Endothelial cell (in vitro differentiated cells): Measurements from ENCODE around the gene RHOA. TPM values are rescaled to one million over a fixed set of nuclear protein-coding genes. Genes with fewer than 3 reads are reported as not detected.

Source experiments
- DNase-seq: peaks from one replicate; pipeline ENCODE4 v3.0.0; 2021; ENCODE audit warnings: low spot score
- H3K27ac Mint-ChIP-seq: one replicate; pipeline ENCODE4 v1.8.0; 2021; ENCODE audit warnings: mixed read lengths, inconsistent platforms; ENCODE audit not compliant: unreplicated experiment
- H3K27me3 Mint-ChIP-seq: one replicate; pipeline ENCODE4 v1.8.0; 2021; ENCODE audit warnings: mild to moderate bottlenecking, moderate library complexity, mixed read lengths, inconsistent platforms; ENCODE audit not compliant: unreplicated experiment
- H3K36me3 Mint-ChIP-seq: one replicate; pipeline ENCODE4 v1.8.0; 2021; ENCODE audit warnings: mild to moderate bottlenecking, low read depth, mixed read lengths, inconsistent platforms; ENCODE audit not compliant: unreplicated experiment
- H3K4me1 Mint-ChIP-seq: one replicate; pipeline ENCODE4 v1.8.0; 2021; ENCODE audit warnings: mild to moderate bottlenecking, mixed read lengths, inconsistent platforms; ENCODE audit not compliant: unreplicated experiment
- H3K4me3 Mint-ChIP-seq: one replicate; pipeline ENCODE4 v1.8.0; 2021; ENCODE audit warnings: mild to moderate bottlenecking, mixed read lengths, inconsistent platforms; ENCODE audit not compliant: unreplicated experiment
- H3K9me3 Mint-ChIP-seq: one replicate; pipeline ENCODE4 v1.8.0; 2021; ENCODE audit warnings: mixed read lengths, inconsistent platforms; ENCODE audit not compliant: unreplicated experiment
- CTCF ChIP-seq: fragments of 200-600 bp; sonication (generic); IDR thresholded peaks from one replicate; pipeline ENCODE4 v1.5.0; 2021; ENCODE audit warnings: antibody characterized with exemption; ENCODE audit not compliant: unreplicated experiment
- total RNA-seq: library from RNA; stranded (reverse); fragmentation: NEBNext Ultra II Directional; extraction: Animal tissue kit (Norgen Biotek cat#: 25700); gene quantifications from one replicate; pipeline ENCODE4 v1.2.1, GENCODE V29; 2021; ENCODE audit not compliant: unreplicated experiment

RHOA gene
- total RNA-seq, 1 donor from 2014 or later: 583 TPM

- Mint-ChIP-seq H3K27me3 (peaks cover 7% of the 10 kb centered on the region), H3K27ac (no peak overlapping the region), H3K4me3 (no peak overlapping the region), H3K36me3 (peaks cover 10% of the 10 kb centered on the region), H3K9me3 (no peaks in the 10 kb centered on the region), H3K4me1 (peaks cover 6% of the 10 kb centered on the region)
- TF ChIP-seq CTCF: no peak
- DNase-seq: no peak
Observed at GRCh38 chr3:49377483-49377882, 34.3 kb downstream of the RHOA start.

DNA sequence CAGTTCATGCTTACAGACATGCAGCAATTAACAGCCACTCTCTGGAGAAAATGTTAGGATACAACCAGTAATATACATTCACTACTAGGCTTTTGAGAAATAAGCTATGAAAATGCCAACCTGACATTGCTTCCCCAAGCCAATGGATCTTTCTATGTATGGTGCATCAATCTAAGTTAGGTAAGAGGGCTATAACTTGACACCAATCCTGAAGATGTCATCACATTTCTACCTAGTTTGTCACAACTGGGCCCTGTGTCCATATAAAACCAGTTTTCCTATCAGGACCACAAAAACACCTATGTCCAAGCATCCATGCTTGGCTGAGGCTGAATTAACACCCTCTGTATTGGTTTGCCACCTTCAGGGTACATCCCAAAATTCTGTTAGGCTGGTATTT, 39.8 kb downstream of the RHOA start:
- peaks cover 4% of the 10 kb centered on the region for H3K27me3 Mint-ChIP-seq
- H3K27ac Mint-ChIP-seq: no peak overlapping the region
- no peaks in the 10 kb centered on the region for H3K9me3 Mint-ChIP-seq
- H3K36me3 Mint-ChIP-seq: peaks cover 21% of the 10 kb centered on the region
- no peak for DNase-seq
- H3K4me3 Mint-ChIP-seq: no peak overlapping the region
- TF ChIP-seq CTCF: no peak
- H3K4me1 Mint-ChIP-seq: no peaks in the 10 kb centered on the region

DNA sequence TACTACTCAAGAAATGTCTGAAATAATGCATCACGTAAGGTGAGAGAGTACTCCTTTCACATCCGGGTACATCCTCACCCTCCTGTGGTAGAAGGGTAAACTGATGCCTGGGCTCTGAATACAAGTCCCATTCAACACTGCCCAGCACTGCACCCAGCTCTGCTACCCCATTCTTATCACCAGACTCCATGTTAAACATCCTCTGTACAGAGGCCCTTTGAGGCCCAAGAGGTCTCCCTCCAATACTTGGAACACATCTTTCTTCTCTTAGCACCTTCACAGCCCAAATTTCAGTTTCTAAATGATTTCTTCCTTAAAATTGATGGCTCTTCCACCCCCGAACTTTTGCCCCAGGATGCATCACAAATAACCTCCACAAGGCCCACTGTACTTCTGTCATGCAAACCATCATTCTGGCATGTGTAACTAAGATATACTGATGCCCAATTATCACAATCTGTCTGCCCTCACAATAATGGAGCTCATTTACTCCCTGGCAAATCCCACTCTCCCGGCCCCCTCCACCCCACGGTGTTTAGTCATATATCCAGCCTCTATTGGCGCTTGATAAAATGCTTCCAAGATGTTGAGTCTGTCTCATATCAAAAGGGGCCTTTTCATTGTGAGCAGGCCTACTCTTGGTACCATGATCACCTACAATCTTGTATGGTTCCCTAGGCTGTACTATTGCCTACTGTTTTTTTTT, 41.0 kb downstream of the RHOA start:
- no peak for TF ChIP-seq CTCF
- Mint-ChIP-seq H3K27ac (no peak overlapping the region), H3K4me3 (peak overlapping the region; percentile 1), H3K4me1 (no peaks in the 10 kb centered on the region), H3K9me3 (no peaks in the 10 kb centered on the region), H3K27me3 (peaks cover 3% of the 10 kb centered on the region), H3K36me3 (peaks cover 28% of the 10 kb centered on the region)
- no peak for DNase-seq

GRCh38 chr3:49362561-49362960, 49.2 kb downstream of the RHOA start:
- Mint-ChIP-seq H3K4me3 (peak overlapping the region; percentile 33), H3K36me3 (peaks cover 38% of the 10 kb centered on the region), H3K4me1 (peaks cover 14% of the 10 kb centered on the region), H3K9me3 (no peaks in the 10 kb centered on the region), H3K27me3 (peaks cover 3% of the 10 kb centered on the region), H3K27ac (no peak overlapping the region)
- no peak for DNase-seq
- no peak for TF ChIP-seq CTCF

DNA sequence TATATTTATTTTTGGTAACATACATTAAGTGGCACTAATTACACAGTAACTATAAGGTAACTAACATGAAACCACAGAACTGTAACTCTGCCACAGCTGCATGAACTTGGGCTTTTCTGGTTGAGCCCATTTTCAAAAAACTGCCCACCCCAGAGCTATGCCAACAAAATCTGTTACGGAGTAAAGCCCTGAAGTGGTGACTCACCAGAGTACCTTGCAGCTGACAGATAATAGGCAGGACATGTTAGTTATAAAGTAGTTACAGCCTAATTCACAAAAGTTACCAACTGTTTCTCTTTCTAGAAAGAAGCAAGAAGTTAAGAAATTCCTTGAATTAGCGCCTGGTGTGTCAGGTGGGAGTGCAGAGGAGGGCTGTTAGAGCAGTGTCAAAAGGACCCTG, 52.2 kb downstream of the RHOA start:
- Mint-ChIP-seq H3K36me3 (peaks cover 43% of the 10 kb centered on the region), H3K9me3 (no peaks in the 10 kb centered on the region), H3K27me3 (peaks cover 13% of the 10 kb centered on the region), H3K4me3 (peak overlapping the region; percentile 79), H3K4me1 (peaks cover 23% of the 10 kb centered on the region), H3K27ac (peak overlapping the region; percentile 99)
- TF ChIP-seq CTCF: no peak
- DNase-seq: no peak
